Suprapubic skin (tissue), 4 donors: Measurements from ENCODE around the gene ODAD4. TPM values are rescaled to one million over a fixed set of nuclear protein-coding genes. Genes with fewer than 3 reads are reported as not detected.

Experiments
- DNase-seq, 2 donors: peaks; one replicate each; pipeline ENCODE4 v3.0.0-alpha.2; 2019; ENCODE audit warnings: low spot score in 2 of 2
- H3K27ac ChIP-seq: fragments of 200-600 bp; sonication (generic); one replicate; pipeline ENCODE4 v1.5.1; 2019
- H3K27me3 ChIP-seq: fragments of 200-600 bp; sonication (generic); one replicate; pipeline ENCODE4 v1.5.1; 2019
- H3K36me3 ChIP-seq: fragments of 200-600 bp; sonication (generic); one replicate; pipeline ENCODE4 v1.5.1; 2019
- H3K4me1 ChIP-seq: fragments of 200-600 bp; sonication (generic); one replicate; pipeline ENCODE4 v1.5.1; 2019
- H3K4me3 ChIP-seq: fragments of 200-600 bp; sonication (generic); one replicate; pipeline ENCODE4 v1.5.1; 2019; ENCODE audit warnings: mild to moderate bottlenecking
- H3K9me3 ChIP-seq: fragments of 200-600 bp; sonication (generic); one replicate; pipeline ENCODE4 v1.5.1; 2019
- EP300 ChIP-seq: sonication (generic); formaldehyde crosslinking; IDR thresholded peaks from one replicate; pipeline ENCODE4 v1.6.1; 2017; ENCODE audit warnings: antibody characterized with exemption
- POLR2A ChIP-seq, 2 donors: fragments of 450-650 bp; IDR thresholded peaks; one replicate each; pipeline ENCODE4 v1.6.1; 2017; ENCODE audit warnings: antibody characterized with exemption in 2 of 2, mild to moderate bottlenecking in 2 of 2, moderate library complexity in 2 of 2
- POLR2AphosphoS5 ChIP-seq, 3 donors: sonication (generic); formaldehyde crosslinking; IDR thresholded peaks; one replicate each; pipeline ENCODE4 v1.6.1; 2017; ENCODE audit warnings: antibody characterized with exemption in 3 of 3
- WGBS: methylation state at CpG from one replicate; pipeline ENCODE4 v1.1.5; 2018; 5-methylcytosine and 5-hydroxymethylcytosine counted together
- total RNA-seq, 4 donors: library from RNA; depleted of rRNA; stranded (reverse); fragments of >200 nt; gene quantifications; one replicate each; pipeline ENCODE4 v1.1.0, GENCODE V29; 2016
- TF ChIP-seq, protein P1 (sequence below), 2 donors: fragments of 200-600 bp in 1 of 2; fragments of 450-650 bp in 1 of 2; sonication (generic) in 1 of 2; IDR thresholded peaks; one replicate each; pipeline ENCODE4 v1.5.1; 2016 to 2019; ENCODE audit warnings: antibody characterized with exemption in 2 of 2, mild to moderate bottlenecking in 1 of 2, moderate library complexity in 1 of 2

ODAD4 gene
- total RNA-seq, 4 donors from 2014 or later = 0.42 to 1.9 (median 1.3) TPM; not detected in 1

GRCh38 chr17:41910701-41911391 lies 19.6 kb upstream of the ODAD4 start:
- Histone ChIP-seq H3K27me3 (no peaks in the 10 kb centered on the region), H3K36me3 (peaks cover 79% of the 10 kb centered on the region), H3K27ac (no peak overlapping the region), H3K4me3 (no peak overlapping the region), H3K4me1 (peaks cover 18% of the 10 kb centered on the region), H3K9me3 (no peaks in the 10 kb centered on the region)
- WGBS = 94% methylated on average over 11 of the region's 13 CpGs
- TF ChIP-seq POLR2A (IDR thresholded peaks at IDR 0.05) = no peak
- TF ChIP-seq EP300 = no peak
- TF ChIP-seq, protein P1, sequence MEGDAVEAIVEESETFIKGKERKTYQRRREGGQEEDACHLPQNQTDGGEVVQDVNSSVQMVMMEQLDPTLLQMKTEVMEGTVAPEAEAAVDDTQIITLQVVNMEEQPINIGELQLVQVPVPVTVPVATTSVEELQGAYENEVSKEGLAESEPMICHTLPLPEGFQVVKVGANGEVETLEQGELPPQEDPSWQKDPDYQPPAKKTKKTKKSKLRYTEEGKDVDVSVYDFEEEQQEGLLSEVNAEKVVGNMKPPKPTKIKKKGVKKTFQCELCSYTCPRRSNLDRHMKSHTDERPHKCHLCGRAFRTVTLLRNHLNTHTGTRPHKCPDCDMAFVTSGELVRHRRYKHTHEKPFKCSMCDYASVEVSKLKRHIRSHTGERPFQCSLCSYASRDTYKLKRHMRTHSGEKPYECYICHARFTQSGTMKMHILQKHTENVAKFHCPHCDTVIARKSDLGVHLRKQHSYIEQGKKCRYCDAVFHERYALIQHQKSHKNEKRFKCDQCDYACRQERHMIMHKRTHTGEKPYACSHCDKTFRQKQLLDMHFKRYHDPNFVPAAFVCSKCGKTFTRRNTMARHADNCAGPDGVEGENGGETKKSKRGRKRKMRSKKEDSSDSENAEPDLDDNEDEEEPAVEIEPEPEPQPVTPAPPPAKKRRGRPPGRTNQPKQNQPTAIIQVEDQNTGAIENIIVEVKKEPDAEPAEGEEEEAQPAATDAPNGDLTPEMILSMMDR (IDR thresholded peaks at IDR 0.05) = no peak
- TF ChIP-seq POLR2AphosphoS5 (IDR thresholded peaks at IDR 0.05) = no peak
- DNase-seq = no peak

GRCh38 chr17:41912925-41913324 lies 17.5 kb upstream of the ODAD4 start:
- no peaks in the 10 kb centered on the region for H3K27me3 ChIP-seq
- H3K36me3 ChIP-seq = peaks cover 58% of the 10 kb centered on the region

GRCh38 chr17:41913798-41914197 lies 16.6 kb upstream of the ODAD4 start:
- no peaks in the 10 kb centered on the region for H3K9me3 ChIP-seq
- H3K36me3 ChIP-seq = peaks cover 49% of the 10 kb centered on the region
- H3K27ac ChIP-seq = no peak overlapping the region
- no peak for TF ChIP-seq POLR2AphosphoS5 (IDR thresholded peaks at IDR 0.05)
- H3K4me1 ChIP-seq = peaks cover 38% of the 10 kb centered on the region
- DNase-seq = no peak
- WGBS = 86% methylated on average over 4 of the region's 4 CpGs
- H3K27me3 ChIP-seq = no peaks in the 10 kb centered on the region
- H3K4me3 ChIP-seq = no peak overlapping the region

More at GRCh38 chr17:41912925-41913324, 17.5 kb upstream of the ODAD4 start:
- no peak for TF ChIP-seq EP300
- no peak for TF ChIP-seq POLR2A (IDR thresholded peaks at IDR 0.05)
- TF ChIP-seq POLR2AphosphoS5 (IDR thresholded peaks at IDR 0.05) = no peak
- TF ChIP-seq, protein P1 (IDR thresholded peaks at IDR 0.05) = no peak
- WGBS = 64% methylated on average over 1 of the region's 1 CpG
- no peak overlapping the region for H3K4me3 ChIP-seq
- H3K4me1 ChIP-seq = peaks cover 35% of the 10 kb centered on the region
- no peak overlapping the region for H3K27ac ChIP-seq
- no peak for DNase-seq
- no peaks in the 10 kb centered on the region for H3K9me3 ChIP-seq

- Histone ChIP-seq H3K4me1 (peaks cover 40% of the 10 kb centered on the region), H3K36me3 (peaks cover 43% of the 10 kb centered on the region), H3K9me3 (no peaks in the 10 kb centered on the region), H3K27me3 (no peaks in the 10 kb centered on the region), H3K27ac (no peak overlapping the region), H3K4me3 (no peak overlapping the region)
- WGBS = 79% methylated on average over 6 of the region's 6 CpGs
- no peak for DNase-seq
- TF ChIP-seq POLR2AphosphoS5 (IDR thresholded peaks at IDR 0.05) (no peak), EP300 (no peak), POLR2A (IDR thresholded peaks at IDR 0.05) (no peak)
Observed at GRCh38 chr17:41914358-41914766, 16.1 kb upstream of the ODAD4 start.

- WGBS = 91% methylated on average over 5 of the region's 5 CpGs
- Histone ChIP-seq H3K4me1 (peaks cover 46% of the 10 kb centered on the region), H3K27ac (no peak overlapping the region)
Observed at GRCh38 chr17:41915020-41915419, 15.4 kb upstream of the ODAD4 start.

DNA sequence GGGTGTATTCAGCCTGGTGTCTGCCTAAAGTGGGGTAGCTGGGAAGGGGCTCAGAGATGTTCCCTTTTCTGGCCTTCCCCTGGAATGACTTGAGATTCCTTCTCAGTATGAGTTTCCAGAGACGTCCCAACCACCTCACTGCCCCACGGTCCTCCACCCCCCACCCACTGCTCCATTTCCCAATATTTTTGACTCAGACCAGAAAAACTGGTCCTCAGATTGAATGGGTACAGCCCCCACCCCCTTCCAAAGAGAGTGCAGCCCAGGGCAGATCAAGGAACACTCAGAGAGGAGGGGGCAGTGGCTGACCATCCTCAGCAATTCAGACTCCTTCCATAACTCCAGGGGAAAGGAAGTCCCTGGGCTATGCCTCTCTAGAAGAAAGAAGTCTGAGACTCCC lies 14.9 kb upstream of the ODAD4 start:
- no peak for DNase-seq
- TF ChIP-seq POLR2AphosphoS5 (IDR thresholded peaks at IDR 0.05) = no peak
- TF ChIP-seq POLR2A (IDR thresholded peaks at IDR 0.05) = no peak
- TF ChIP-seq, protein P1 (IDR thresholded peaks at IDR 0.05) = no peak
- TF ChIP-seq EP300 = no peak
- H3K27ac ChIP-seq = no peak overlapping the region
- WGBS = 48% methylated on average over 2 of the region's 2 CpGs
- H3K9me3 ChIP-seq = no peaks in the 10 kb centered on the region
- H3K27me3 ChIP-seq = no peaks in the 10 kb centered on the region
- peaks cover 31% of the 10 kb centered on the region for H3K36me3 ChIP-seq
- peaks cover 46% of the 10 kb centered on the region for H3K4me1 ChIP-seq
- no peak overlapping the region for H3K4me3 ChIP-seq

More at GRCh38 chr17:41915020-41915419, 15.4 kb upstream of the ODAD4 start:
- TF ChIP-seq EP300 = no peak
- no peak for TF ChIP-seq POLR2AphosphoS5 (IDR thresholded peaks at IDR 0.05)
- TF ChIP-seq, protein P1 (IDR thresholded peaks at IDR 0.05) = no peak
- TF ChIP-seq POLR2A (IDR thresholded peaks at IDR 0.05) = no peak
- Histone ChIP-seq H3K27me3 (no peaks in the 10 kb centered on the region), H3K9me3 (no peaks in the 10 kb centered on the region), H3K4me3 (no peak overlapping the region), H3K36me3 (peaks cover 37% of the 10 kb centered on the region)
- no peak for DNase-seq
